GM23338 (cell line): Measurements from ENCODE around the gene P2RY6. TPM values are rescaled to one million over a fixed set of nuclear protein-coding genes. Genes with fewer than 3 reads are reported as not detected.

ENCODE experiments used
- ATAC-seq: fragments of 200-7000 bp; cut with Tn5 transposase; 3 replicates; pipeline ENCODE4 v1.9.1; 2020
- DNase-seq: peaks from one replicate; pipeline ENCODE4 v3.0.0-alpha.2; 2015; ENCODE audit warnings: low spot score
- H2AFZ ChIP-seq: fragments of 200-600 bp; sonication (generic); 2 replicates; pipeline ENCODE4 v1.8.0; 2016; ENCODE audit warnings: antibody characterized with exemption, mild to moderate bottlenecking, moderate library complexity
- H3F3A ChIP-seq: fragments of 200-600 bp; sonication (generic); replicated peaks from 2 replicates; pipeline ENCODE4 v1.8.0; 2017; ENCODE audit warnings: antibody characterized with exemption, mixed run types, low read depth
- H3K27ac ChIP-seq: fragments of 200-600 bp; sonication (generic); 2 replicates; pipeline ENCODE4 v1.6.1; 2016; ENCODE audit warnings: low read depth
- H3K27me3 ChIP-seq: fragments of 200-600 bp; sonication (generic); 2 replicates; pipeline ENCODE4 v1.8.0; 2016; ENCODE audit warnings: mild to moderate bottlenecking, mixed run types, moderate library complexity; ENCODE audit not compliant: insufficient read depth
- H3K36me3 ChIP-seq: fragments of 200-600 bp; sonication (generic); 2 replicates; pipeline ENCODE4 v1.8.0; 2016; ENCODE audit warnings: mild to moderate bottlenecking; ENCODE audit not compliant: insufficient read depth
- H3K4me1 ChIP-seq: fragments of 200-600 bp; sonication (generic); 2 replicates; pipeline ENCODE4 v1.8.0; 2016; ENCODE audit warnings: mild to moderate bottlenecking, moderate library complexity; ENCODE audit not compliant: insufficient read depth
- H3K4me2 ChIP-seq: fragments of 200-600 bp; sonication (generic); 2 replicates; pipeline ENCODE4 v1.7.1; 2017; ENCODE audit warnings: mixed run types
- H3K4me3 ChIP-seq: fragments of 200-600 bp; sonication (generic); 2 replicates; pipeline ENCODE4 v1.6.1; 2016; ENCODE audit warnings: mixed run types
- H3K79me2 ChIP-seq: fragments of 200-600 bp; sonication (generic); replicated peaks from 2 replicates; pipeline ENCODE4 v1.8.0; 2017; ENCODE audit warnings: mild to moderate bottlenecking; ENCODE audit not compliant: insufficient read depth
- H3K9me2 ChIP-seq: fragments of 200-600 bp; sonication (generic); 2 replicates; pipeline ENCODE4 v1.8.0; 2017; ENCODE audit not compliant: insufficient read depth
- H4K20me1 ChIP-seq: fragments of 200-600 bp; sonication (generic); replicated peaks from 2 replicates; pipeline ENCODE4 v1.8.0; 2017; ENCODE audit warnings: mild to moderate bottlenecking; ENCODE audit not compliant: insufficient read depth
- H3K27ac Mint-ChIP-seq: 2 replicates; pipeline ENCODE4 v1.8.0; 2020; ENCODE audit warnings: inconsistent platforms, mild to moderate bottlenecking, moderate library complexity, mixed read lengths
- H3K27me3 Mint-ChIP-seq: 3 replicates; pipeline ENCODE4 v1.8.0; 2022; ENCODE audit warnings: low read depth, mild to moderate bottlenecking, moderate library complexity, mixed read lengths, inconsistent platforms; ENCODE audit not compliant: insufficient read depth, poor library complexity
- H3K36me3 Mint-ChIP-seq: 3 replicates; pipeline ENCODE4 v1.8.0; 2021; ENCODE audit warnings: low read depth, mild to moderate bottlenecking, inconsistent platforms, moderate library complexity, mixed read lengths
- H3K4me1 Mint-ChIP-seq: 3 replicates; pipeline ENCODE4 v1.8.0; 2020; ENCODE audit warnings: mild to moderate bottlenecking, inconsistent platforms, mixed read lengths
- H3K4me3 Mint-ChIP-seq: 3 replicates; pipeline ENCODE4 v1.8.0; 2021; ENCODE audit warnings: moderate library complexity, mild to moderate bottlenecking, inconsistent platforms, mixed read lengths
- H3K9me3 Mint-ChIP-seq: 3 replicates; pipeline ENCODE4 v1.8.0; 2020; ENCODE audit warnings: moderate library complexity, mild to moderate bottlenecking, inconsistent platforms, mixed read lengths
- CREB1 ChIP-seq: fragments of 250-450 bp; sonication (Bioruptor Pico); IDR thresholded peaks from 2 replicates; pipeline ENCODE4 v1.5.0; 2020; ENCODE audit warnings: low read depth, mild to moderate bottlenecking, moderate library complexity
- EZH2 ChIP-seq: fragments of 200-600 bp; sonication (generic); IDR thresholded peaks from one replicate; pipeline ENCODE4 v1.8.0; 2017; ENCODE audit warnings: antibody characterized with exemption, mild to moderate bottlenecking, low read depth; ENCODE audit not compliant: unreplicated experiment
- EZH2phosphoT487 ChIP-seq: fragments of 200-600 bp; sonication (generic); IDR thresholded peaks from one replicate; pipeline ENCODE4 v1.8.1; 2018; ENCODE audit warnings: antibody characterized with exemption; ENCODE audit not compliant: unreplicated experiment
- JUNB ChIP-seq: IDR thresholded peaks from one replicate; pipeline ENCODE4 v1.6.1; 2016; ENCODE audit warnings: antibody characterized with exemption; ENCODE audit not compliant: unreplicated experiment
- NANOG ChIP-seq: IDR thresholded peaks from 2 replicates; pipeline ENCODE4 v1.6.1; 2016; ENCODE audit warnings: antibody characterized with exemption, borderline replicate concordance
- POLR2AphosphoS5 ChIP-seq: IDR thresholded peaks from 2 replicates; pipeline ENCODE4 v1.6.1; 2016; ENCODE audit warnings: antibody characterized with exemption, low read depth
- STAT1 ChIP-seq: IDR thresholded peaks from one replicate; pipeline ENCODE4 v1.6.1; 2016; ENCODE audit warnings: antibody characterized with exemption; ENCODE audit not compliant: unreplicated experiment
- ZNF114 ChIP-seq: fragments of 250-450 bp; sonication (Bioruptor Pico); IDR thresholded peaks from 2 replicates; pipeline ENCODE4 v1.5.0; 2020; ENCODE audit warnings: mild to moderate bottlenecking, moderate library complexity
- ZNF331 ChIP-seq: fragments of 250-450 bp; sonication (Bioruptor Pico); IDR thresholded peaks from 2 replicates; pipeline ENCODE4 v1.5.0; 2020; ENCODE audit warnings: low read depth, mild to moderate bottlenecking, moderate library complexity
- polyA plus RNA-seq: library from polyadenylated mRNA; unstranded; fragments of >200 nt; fragmentation: Nextera tagmentation; extraction: Ambion mirVana; gene quantifications from 2 replicates; pipeline ENCODE4 v1.2.1, GENCODE V29; 2016
- total RNA-seq: library from RNA; depleted of rRNA; stranded (reverse); fragments of >200 nt; shearing (Covaris generic); gene quantifications from 2 replicates; pipeline ENCODE4 v1.2.3, GENCODE V29; 2014
- TF ChIP-seq, protein P1 (sequence below): IDR thresholded peaks from one replicate; pipeline ENCODE4 v1.6.1; 2018; ENCODE audit warnings: antibody characterized with exemption; ENCODE audit not compliant: unreplicated experiment
- TF ChIP-seq, protein P2 (sequence below), 2 experiments: fragments of 200-600 bp in 1 of 2; sonication (generic) in 1 of 2; conservative IDR thresholded peaks; 2 replicates each; pipeline versions ENCODE4 v1.5.1 to v1.6.1; 2016 to 2017; ENCODE audit warnings: antibody characterized with exemption in 2 of 2, low read depth in 2 of 2, mild to moderate bottlenecking in 2 of 2, moderate library complexity in 1 of 2
- TF ChIP-seq, protein P3 (sequence below): fragments of 250-450 bp; sonication (Bioruptor Pico); IDR thresholded peaks from 2 replicates; pipeline ENCODE4 v1.5.0; 2020; ENCODE audit warnings: mild to moderate bottlenecking, moderate library complexity
- TF ChIP-seq, protein P4 (sequence below): IDR thresholded peaks from 2 replicates; pipeline ENCODE4 v1.6.1; 2016; ENCODE audit warnings: antibody characterized with exemption

Gene P2RY6
- total and polyA plus RNA-seq, 2 experiments from 2014 or later, result not detected

DNA sequence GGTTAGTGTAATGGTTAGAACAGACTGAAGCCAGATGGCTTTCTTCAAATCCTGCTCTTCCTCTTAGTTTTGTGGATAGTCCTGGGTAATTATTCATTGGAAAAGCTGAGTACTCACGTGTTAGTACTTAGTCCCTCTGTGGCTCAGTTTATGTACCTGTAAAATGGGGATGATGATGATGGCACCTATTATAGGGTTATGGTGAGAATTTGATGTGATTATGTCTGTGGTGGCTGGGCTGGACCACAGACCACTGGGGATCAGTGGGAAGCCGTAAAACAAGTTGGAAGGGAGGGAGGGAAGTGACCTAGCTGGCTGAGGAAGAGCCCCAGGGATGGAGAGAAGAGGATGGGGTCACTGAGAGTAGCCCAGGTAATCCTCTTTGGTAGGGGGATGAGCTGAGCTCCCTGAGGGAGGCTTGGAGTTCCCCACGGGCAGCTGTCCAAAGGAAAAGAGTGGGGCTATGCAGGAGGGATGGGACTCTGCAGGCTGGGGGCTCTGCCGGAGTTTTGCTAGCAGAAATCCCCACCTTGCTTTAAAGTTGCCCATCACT lies 55.8 kb downstream of the P2RY6 start:
- Mint-ChIP-seq H3K9me3 (no peaks in the 10 kb centered on the region), H3K36me3 (no peaks in the 10 kb centered on the region), H3K4me3 (no peak overlapping the region), H3K27ac (no peak overlapping the region), H3K4me1 (peaks cover 50% of the 10 kb centered on the region), H3K27me3 (peaks cover 39% of the 10 kb centered on the region)
- H3K4me3 ChIP-seq, result no peak overlapping the region
- H2AFZ ChIP-seq, result no peak overlapping the region
- H3K79me2 ChIP-seq, result no peaks in the 10 kb centered on the region
- H4K20me1 ChIP-seq, result peaks cover 5% of the 10 kb centered on the region; the same call in 1 of the 2 replicates
- H3F3A ChIP-seq, result 0 out of 2 replicates have a peak, but pooled peaks cover 3% of the 10 kb centered on the region
- DNase-seq (no peak), ATAC-seq (no peak)
- H3K9me2 ChIP-seq, result no peaks in the 10 kb centered on the region
- H3K27me3 ChIP-seq, result peaks cover 15% of the 10 kb centered on the region
- H3K4me2 ChIP-seq, result no peak overlapping the region
- TF ChIP-seq EZH2, result no peak
- TF ChIP-seq, protein P1, sequence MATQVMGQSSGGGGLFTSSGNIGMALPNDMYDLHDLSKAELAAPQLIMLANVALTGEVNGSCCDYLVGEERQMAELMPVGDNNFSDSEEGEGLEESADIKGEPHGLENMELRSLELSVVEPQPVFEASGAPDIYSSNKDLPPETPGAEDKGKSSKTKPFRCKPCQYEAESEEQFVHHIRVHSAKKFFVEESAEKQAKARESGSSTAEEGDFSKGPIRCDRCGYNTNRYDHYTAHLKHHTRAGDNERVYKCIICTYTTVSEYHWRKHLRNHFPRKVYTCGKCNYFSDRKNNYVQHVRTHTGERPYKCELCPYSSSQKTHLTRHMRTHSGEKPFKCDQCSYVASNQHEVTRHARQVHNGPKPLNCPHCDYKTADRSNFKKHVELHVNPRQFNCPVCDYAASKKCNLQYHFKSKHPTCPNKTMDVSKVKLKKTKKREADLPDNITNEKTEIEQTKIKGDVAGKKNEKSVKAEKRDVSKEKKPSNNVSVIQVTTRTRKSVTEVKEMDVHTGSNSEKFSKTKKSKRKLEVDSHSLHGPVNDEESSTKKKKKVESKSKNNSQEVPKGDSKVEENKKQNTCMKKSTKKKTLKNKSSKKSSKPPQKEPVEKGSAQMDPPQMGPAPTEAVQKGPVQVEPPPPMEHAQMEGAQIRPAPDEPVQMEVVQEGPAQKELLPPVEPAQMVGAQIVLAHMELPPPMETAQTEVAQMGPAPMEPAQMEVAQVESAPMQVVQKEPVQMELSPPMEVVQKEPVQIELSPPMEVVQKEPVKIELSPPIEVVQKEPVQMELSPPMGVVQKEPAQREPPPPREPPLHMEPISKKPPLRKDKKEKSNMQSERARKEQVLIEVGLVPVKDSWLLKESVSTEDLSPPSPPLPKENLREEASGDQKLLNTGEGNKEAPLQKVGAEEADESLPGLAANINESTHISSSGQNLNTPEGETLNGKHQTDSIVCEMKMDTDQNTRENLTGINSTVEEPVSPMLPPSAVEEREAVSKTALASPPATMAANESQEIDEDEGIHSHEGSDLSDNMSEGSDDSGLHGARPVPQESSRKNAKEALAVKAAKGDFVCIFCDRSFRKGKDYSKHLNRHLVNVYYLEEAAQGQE, result no peak
- TF ChIP-seq, protein P2, sequence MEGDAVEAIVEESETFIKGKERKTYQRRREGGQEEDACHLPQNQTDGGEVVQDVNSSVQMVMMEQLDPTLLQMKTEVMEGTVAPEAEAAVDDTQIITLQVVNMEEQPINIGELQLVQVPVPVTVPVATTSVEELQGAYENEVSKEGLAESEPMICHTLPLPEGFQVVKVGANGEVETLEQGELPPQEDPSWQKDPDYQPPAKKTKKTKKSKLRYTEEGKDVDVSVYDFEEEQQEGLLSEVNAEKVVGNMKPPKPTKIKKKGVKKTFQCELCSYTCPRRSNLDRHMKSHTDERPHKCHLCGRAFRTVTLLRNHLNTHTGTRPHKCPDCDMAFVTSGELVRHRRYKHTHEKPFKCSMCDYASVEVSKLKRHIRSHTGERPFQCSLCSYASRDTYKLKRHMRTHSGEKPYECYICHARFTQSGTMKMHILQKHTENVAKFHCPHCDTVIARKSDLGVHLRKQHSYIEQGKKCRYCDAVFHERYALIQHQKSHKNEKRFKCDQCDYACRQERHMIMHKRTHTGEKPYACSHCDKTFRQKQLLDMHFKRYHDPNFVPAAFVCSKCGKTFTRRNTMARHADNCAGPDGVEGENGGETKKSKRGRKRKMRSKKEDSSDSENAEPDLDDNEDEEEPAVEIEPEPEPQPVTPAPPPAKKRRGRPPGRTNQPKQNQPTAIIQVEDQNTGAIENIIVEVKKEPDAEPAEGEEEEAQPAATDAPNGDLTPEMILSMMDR (conservative IDR thresholded peaks at IDR 0.05; ENCODE audit: low read depth in 2 of 2), result no peak
- no peak for TF ChIP-seq CREB1 (CRISPR knock-in tag)
- no peak for TF ChIP-seq ZNF114 (CRISPR knock-in tag)
- no peak for TF ChIP-seq STAT1
- TF ChIP-seq, protein P3, sequence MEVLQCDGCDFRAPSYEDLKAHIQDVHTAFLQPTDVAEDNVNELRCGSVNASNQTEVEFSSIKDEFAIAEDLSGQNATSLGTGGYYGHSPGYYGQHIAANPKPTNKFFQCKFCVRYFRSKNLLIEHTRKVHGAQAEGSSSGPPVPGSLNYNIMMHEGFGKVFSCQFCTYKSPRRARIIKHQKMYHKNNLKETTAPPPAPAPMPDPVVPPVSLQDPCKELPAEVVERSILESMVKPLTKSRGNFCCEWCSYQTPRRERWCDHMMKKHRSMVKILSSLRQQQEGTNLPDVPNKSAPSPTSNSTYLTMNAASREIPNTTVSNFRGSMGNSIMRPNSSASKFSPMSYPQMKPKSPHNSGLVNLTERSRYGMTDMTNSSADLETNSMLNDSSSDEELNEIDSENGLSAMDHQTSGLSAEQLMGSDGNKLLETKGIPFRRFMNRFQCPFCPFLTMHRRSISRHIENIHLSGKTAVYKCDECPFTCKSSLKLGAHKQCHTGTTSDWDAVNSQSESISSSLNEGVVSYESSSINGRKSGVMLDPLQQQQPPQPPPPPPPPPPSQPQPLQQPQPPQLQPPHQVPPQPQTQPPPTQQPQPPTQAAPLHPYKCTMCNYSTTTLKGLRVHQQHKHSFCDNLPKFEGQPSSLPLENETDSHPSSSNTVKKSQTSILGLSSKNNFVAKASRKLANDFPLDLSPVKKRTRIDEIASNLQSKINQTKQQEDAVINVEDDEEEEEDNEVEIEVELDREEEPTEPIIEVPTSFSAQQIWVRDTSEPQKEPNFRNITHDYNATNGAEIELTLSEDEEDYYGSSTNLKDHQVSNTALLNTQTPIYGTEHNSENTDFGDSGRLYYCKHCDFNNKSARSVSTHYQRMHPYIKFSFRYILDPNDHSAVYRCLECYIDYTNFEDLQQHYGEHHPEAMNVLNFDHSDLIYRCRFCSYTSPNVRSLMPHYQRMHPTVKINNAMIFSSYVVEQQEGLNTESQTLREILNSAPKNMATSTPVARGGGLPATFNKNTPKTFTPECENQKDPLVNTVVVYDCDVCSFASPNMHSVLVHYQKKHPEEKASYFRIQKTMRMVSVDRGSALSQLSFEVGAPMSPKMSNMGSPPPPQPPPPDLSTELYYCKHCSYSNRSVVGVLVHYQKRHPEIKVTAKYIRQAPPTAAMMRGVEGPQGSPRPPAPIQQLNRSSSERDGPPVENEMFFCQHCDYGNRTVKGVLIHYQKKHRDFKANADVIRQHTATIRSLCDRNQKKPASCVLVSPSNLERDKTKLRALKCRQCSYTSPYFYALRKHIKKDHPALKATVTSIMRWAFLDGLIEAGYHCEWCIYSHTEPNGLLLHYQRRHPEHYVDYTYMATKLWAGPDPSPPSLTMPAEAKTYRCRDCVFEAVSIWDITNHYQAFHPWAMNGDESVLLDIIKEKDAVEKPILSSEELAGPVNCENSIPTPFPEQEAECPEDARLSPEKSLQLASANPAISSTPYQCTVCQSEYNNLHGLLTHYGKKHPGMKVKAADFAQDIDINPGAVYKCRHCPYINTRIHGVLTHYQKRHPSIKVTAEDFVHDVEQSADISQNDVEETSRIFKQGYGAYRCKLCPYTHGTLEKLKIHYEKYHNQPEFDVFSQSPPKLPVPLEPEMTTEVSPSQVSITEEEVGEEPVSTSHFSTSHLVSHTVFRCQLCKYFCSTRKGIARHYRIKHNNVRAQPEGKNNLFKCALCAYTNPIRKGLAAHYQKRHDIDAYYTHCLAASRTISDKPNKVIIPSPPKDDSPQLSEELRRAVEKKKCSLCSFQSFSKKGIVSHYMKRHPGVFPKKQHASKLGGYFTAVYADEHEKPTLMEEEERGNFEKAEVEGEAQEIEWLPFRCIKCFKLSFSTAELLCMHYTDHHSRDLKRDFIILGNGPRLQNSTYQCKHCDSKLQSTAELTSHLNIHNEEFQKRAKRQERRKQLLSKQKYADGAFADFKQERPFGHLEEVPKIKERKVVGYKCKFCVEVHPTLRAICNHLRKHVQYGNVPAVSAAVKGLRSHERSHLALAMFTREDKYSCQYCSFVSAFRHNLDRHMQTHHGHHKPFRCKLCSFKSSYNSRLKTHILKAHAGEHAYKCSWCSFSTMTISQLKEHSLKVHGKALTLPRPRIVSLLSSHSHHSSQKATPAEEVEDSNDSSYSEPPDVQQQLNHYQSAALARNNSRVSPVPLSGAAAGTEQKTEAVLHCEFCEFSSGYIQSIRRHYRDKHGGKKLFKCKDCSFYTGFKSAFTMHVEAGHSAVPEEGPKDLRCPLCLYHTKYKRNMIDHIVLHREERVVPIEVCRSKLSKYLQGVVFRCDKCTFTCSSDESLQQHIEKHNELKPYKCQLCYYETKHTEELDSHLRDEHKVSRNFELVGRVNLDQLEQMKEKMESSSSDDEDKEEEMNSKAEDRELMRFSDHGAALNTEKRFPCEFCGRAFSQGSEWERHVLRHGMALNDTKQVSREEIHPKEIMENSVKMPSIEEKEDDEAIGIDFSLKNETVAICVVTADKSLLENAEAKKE (CRISPR knock-in tag), result no peak
- no peak for TF ChIP-seq ZNF331
- TF ChIP-seq JUNB, result no peak
- TF ChIP-seq EZH2phosphoT487, result no peak
- TF ChIP-seq, protein P4, sequence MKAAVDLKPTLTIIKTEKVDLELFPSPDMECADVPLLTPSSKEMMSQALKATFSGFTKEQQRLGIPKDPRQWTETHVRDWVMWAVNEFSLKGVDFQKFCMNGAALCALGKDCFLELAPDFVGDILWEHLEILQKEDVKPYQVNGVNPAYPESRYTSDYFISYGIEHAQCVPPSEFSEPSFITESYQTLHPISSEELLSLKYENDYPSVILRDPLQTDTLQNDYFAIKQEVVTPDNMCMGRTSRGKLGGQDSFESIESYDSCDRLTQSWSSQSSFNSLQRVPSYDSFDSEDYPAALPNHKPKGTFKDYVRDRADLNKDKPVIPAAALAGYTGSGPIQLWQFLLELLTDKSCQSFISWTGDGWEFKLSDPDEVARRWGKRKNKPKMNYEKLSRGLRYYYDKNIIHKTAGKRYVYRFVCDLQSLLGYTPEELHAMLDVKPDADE, result no peak
- no peak for TF ChIP-seq NANOG
- no peak for TF ChIP-seq POLR2AphosphoS5
- H3K36me3 ChIP-seq, result no peaks in the 10 kb centered on the region
- H3K27ac ChIP-seq, result no peak overlapping the region
- peaks cover 40% of the 10 kb centered on the region for H3K4me1 ChIP-seq
